HL-60/S4 treated with phorbol 12-myristate 13-acetate at 8.2 ng/mL for 4 days and 3 days (cell line): ENCODE results near the gene ZBTB4.
"Not testable (repeated sequence)": the region's sequence is repeated elsewhere in the genome, so short reads cannot be mapped to it uniquely, and the experiment has no call there.

Source experiments
- in situ Hi-C: fragments of 300-500 bp; cut with MboI; formaldehyde crosslinking; loops from 2 replicates; pipeline ENCODE4 v1.15.0; 2022; ENCODE audit warnings: low sequenced_read_pairs

ZBTB4 gene

DNA sequence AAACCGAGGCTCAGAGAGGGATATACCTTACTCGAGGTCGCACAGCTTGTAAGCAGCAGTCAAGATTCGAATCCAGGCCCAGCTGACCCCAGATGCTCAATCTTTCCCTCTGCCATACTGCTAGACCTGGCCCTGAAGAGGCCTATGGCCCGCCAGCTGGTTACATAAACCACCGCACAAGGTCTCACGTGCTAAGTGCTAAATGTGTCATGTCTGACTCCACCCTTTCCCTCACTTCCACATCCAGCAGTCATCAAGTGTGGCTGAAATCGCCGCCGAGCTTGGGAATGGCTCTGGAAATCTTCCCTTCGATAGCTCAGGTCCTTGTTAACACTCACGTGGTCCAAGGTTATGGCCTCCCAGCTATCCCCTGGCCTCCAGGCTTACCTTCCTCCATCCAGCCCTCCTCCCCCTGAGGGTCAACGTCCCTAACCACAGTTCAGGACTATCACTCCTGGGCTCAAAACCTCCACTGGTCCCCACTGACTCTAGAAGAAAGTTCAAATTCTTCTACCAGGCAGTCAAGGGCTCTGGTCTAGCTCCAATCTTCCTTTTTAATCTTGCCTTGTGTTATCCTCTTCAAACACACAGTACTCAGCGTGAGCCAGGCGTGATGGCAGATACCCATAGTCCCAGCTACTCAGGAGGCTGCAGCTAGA, 3.5 kb downstream of the ZBTB4 start:
- in situ Hi-C loops: no loop called here

DNA sequence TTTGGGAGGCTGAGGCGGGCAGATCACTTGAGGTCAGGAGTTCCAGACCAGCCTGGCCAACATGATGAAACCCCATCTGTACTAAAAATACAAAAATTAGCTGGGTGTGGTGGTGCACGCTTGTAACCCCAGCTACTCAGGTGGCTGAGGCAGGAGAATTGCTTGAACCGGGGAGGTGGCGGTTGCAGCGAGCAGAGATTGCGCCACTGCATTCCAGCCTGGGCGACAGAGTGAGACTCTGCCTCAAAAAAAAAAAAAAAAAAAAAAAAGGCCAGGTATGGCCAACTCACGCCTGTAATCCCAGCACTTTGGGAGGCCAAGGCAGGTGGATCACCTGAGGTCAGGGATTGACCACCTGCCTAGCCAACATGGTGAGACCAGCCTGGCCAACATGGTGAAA, 4.7 kb downstream of the ZBTB4 start:
- in situ Hi-C loops: not testable (repeated sequence)

DNA sequence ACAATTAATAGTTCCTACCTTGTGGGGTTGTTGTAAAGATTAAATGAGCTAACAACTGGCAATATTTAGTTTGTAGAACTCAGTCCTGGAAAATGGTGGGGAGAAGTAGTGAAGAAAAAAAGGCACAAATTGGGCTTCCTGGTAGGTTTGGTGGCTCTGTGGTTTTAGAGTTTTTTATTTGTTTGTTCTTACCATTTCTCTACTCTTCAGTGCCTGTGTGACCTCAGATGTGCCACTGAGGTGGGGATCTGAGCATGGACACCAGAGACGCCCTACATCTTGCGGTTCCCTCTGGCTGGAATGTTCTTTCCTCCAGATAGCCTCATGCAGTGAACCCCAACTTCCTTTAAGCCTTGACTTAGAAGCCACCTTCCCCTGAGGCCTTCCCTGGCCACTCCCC, 7.7 kb downstream of the ZBTB4 start:
- in situ Hi-C loops: no loop called here

DNA sequence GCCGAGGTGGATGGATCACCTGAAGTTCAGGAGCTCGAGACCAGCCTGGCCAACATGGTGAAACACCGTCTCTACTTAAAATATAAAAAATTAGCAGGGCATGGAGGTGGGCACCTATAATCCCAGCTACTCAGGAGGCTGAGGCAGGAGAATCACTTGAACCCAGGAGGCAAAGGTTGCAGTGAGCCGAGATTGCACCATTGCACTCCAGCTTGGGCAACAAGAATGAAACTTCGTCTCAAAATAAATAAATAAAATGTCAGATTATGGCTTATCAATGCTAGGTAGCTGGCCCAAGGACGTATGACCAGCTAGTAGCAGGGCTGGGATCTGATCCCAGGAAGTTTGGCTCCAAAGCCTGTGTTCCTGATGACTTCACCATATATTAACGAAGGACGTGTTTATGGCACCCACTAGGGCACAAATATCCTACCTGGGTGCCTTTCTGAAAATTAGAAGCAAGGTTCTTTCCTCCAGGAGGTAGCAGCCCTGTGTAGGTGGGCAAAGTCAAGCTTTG, 8.9 kb downstream of the ZBTB4 start:
- in situ Hi-C loops: not testable (repeated sequence)

DNA sequence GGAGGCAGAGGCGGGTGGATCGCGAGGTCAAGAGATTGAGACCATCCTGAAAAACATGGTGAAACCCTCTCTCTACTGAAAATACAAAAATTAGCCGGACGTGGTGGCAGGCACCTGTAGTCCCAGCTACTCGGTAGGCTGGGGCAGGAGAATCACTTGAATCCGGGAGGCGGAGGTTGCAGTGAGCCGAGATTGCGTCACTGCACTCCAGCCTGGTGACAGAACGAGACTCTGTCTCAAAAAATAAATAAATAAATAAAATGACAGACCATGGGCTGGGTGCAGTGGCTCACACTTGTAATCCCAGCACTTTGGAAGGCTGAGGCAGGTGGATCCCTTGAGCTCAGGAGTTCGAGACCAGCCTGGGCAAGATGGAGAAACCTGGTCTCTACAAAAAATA, 9.6 kb downstream of the ZBTB4 start:
- in situ Hi-C loops: not testable (repeated sequence)

DNA sequence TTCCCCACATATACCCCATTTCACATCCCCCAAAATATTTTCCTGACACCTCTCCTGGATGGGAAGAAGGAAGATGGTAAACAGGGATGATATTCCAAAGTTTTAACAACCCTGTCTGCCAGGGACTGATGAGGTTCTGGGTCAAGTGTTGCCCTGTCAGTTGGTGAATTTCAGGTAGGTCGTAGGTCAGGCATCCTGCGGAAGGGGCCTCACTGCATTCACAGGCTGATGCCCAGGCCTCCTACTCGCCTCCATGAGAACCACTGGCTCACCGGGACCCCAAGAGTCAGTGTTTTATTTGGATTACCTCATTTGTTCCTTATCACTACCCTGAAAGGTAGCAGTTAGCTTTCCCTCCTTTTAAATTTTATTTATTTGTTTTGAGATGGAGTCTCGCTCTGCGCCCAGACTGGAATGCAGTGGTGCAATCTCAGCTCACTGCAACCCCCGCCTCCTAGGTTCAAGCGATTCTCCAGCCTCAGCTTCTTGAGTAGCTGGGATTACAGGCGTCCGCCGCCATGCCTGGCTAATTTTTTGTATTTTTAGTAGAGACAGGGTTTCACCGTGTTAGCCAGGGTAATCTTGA, 10.5 kb downstream of the ZBTB4 start:
- in situ Hi-C loops: no loop called here

DNA sequence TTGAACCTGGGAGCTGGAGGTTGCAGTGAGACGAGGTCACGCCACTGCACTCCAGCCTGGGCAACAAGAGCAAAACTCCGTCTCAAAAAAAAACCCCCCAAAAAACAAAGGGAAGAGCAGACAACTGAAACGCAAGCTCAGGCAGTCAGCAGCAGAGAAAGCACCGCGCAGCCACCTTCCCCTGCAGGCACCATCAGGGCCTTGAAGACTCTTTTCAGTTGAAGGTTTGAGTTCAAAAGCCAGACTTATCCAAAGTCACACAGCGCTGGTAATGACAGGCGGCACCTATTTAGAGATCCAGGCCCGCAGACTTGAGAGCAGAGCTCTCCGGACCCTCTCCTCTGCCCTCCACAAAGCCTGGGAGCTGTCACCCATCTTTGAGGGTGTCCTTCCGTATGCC, 11.1 kb downstream of the ZBTB4 start:
- in situ Hi-C loops: no loop called here

DNA sequence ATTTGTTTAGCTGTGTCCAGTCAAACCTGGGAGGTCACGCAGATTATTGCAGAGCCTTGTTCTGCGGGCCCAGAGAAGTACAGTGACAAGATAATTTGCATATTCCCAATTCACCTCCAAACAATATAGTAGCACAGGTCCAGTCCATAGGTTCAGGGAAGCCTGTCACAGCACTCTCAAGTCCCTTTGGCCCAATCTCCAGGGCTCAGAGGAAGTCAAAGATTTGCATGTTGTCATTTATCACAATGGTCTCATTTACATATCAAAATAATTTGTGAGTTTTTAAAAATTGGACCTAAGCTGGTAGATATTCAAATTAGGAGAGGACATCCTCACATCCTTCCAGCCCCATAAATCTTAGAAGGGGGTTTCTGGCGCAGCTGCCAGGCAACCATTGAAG, 11.9 kb downstream of the ZBTB4 start:
- in situ Hi-C loops: no loop called here

DNA sequence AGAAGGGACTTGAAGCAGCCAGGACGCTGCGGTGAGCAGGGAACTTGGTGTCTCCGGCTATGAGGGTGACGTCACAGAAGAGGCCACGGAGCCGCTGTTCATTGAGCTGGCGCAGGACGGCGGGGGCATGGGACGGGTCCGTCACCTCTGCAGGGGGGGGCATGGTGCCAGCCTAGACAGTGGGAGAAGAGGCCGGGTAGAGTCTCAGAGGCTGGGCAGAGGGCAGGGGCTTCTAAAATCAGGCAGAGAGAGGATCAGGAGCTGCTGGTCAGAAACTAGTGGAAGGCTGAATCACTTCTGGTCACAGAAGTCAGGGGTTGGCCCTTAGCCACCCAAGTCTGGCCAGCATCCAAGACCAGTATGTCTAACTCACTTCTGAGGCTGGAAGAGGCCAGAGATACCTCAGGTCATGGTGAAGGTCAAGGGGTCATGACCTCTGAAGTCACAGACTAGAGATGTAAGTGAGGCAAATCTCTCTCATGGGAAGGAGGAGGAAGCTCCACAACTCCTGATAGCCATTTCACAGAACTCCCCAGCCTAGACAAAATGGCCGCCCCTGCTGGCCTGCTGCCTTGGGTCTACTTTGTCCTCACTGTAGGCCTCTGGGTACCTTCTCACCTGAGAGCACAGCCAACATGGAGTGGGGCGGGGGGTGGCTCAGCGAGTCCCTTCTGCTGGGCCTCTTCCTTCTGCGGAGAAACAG, 12.6 kb downstream of the ZBTB4 start:
- in situ Hi-C loops: no loop called here

DNA sequence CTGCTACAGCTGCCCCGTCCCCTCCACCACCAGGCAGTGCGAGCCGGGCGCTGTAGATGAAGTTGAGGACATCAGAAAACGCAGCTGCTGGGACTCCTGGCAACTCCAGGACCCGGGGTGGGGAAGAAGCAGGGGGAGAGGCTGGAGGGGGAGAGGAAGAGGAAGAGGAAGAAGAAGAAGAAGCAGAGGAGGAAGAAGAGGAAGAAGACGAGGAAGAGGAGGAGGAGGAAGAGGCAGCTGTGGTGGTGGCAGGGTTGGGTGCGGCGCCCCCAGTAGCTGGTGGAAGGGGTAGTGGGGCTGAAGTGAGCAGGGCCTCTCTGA, 13.2 kb downstream of the ZBTB4 start:
- in situ Hi-C loops: no loop called here

DNA sequence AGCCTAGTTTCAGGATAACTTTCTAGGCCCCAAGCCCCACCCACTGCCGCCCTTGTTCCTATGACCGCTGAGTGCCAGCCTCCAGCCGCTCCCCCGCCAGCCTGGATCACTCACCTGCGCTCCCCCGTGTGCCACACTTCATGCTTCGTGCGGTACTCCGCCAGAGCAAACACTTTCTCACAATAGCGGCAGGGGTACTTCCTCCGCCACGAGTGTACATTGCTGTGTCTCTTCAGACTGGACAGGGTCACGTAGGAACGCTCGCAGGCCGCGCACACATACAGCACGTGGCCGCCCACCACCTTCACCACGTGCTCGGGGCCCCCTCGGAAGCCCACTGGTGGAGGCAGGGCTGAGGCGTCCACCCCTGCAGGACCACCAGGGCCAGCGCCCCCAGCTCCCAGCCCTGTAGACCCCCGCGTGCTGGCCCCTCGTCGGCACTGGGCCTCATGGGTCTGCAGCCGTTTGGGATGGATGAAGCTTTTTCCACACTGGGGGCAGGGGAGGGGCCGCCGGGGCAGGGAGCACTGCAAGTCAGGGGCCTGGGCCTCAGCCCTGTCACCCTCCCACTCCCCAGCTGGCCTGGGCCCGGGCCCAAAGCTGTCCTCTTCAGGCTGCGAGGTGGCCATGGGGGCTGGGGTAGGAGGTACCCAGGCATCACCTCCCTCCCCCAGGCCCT, 13.7 kb downstream of the ZBTB4 start:
- in situ Hi-C loops: no loop called here

DNA sequence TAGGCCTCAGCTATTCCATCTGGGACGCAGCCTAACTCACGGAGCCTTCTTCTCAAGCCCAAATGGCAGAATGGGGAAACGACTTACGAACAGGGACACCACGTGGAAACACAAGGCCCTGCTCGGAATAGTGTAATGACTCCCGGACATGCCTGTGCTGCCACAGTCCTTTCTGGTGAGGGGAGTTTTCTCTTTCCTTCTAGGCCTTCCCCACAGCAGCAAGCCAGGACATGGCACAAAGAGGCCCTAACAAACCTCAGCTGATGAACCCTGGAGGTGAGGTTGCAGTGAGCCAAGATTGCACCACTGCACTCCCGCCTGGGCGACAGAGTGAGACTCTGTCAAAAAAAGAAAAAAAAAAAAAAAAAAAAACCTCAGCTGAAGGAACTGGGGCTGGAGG, 15.3 kb downstream of the ZBTB4 start:
- in situ Hi-C loops: no loop called here

DNA sequence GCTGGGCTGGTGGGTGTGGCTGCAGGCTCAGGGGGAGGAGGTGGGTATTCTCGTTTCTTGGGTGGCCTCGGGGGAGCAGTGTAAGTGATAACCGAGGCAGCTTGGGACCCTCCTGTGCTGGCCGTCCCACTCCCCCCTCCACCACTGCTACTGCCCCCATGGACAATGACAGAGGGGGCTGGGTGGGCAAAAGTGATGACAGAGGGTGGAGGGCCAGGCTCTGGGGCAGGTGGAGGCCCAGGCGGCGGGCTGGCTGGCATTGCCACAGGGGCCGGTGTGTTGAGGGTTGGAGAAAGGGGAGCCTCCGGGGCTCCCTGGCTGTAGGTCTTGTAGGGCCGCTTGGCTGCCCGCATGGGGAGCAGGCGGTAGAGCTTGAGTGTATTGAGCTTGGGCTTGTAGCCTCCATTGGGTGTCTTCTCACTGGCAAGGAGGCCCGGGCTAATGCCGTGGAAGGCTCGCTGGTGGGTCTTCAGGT, 16.0 kb downstream of the ZBTB4 start:
- in situ Hi-C loops: no loop called here

DNA sequence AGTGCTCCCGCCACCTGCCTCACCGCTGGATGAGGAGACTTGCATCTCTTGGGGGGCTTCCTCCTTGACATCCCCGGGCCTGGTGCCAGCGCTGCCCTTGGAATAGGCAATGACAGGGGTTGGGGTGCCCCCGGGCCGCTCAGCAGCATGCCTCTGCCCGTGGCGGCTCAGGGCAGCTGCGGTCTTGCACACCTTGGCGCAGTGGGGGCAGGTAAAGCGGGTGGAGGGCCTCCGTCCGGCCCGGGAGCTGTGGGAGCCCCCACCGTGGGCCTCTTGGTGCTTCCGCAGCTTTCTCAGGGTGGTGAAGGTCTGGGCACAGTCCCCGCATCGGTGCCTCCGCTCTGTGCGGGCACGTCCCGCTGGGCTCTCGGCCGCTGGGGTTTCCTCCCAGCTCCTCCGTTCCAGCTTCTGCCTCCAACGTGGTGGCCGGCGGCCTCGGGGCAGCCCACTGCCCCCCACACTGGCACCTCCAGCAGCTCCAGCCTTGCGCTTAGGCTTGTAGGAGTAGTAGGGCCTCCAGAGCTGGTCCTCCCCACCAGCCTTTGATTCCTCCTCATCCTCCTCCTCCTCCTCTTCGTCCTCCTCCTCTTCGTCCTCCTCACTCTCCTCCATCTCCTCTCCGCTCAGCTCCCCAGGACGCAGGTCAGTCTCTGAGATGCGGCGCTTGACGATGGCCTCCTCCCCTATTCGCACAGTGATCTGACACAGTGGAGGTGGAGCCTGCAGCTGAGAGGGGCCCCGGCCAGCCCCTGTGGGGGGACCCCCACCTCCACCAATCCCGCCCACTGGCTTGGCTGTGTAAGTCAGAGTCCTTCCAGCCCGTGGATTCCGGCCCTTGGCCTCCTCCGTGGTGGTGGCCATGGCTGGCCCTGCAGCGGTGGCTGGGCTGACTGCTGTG, 16.7 kb downstream of the ZBTB4 start:
- in situ Hi-C loops: no loop called here

DNA sequence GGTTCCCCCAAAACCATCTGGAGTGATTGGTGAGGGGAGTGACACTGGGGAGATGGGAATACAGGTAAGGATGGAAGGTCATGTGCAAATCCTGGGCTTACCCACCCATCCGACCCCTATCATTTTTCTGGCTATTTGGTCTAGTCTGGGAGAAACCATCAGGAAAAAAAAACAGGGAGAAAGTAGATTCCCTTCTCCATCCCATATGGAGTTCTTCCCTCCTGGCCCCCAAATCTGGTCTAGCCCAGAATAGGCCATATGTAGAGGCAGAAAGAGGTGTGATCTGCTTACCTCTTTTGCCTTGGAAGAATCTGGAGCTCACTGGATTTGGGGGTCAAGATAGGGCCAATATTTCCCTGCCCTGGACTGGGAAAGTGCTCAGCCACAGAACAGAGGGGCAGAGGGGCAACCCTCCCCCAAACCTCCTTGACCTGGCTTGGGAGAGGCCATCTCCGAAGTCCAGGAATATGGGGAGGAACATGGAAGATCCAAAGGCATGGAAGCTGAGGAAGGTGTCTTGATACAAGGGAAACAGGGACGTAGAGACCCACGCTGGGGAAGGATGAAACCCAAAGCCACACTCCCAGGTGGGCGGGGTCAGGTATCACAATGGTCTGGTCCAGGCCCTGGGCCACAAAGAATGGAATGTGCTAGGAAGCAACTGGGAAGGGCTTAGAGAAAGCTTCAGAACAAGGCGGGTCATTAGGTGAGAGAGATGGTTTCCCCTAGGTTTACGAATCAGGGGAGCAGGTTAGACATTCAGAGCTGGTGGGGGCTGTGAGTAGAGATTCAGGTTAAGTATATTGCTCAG, 18.4 kb downstream of the ZBTB4 start:
- in situ Hi-C loops: no loop called here

DNA sequence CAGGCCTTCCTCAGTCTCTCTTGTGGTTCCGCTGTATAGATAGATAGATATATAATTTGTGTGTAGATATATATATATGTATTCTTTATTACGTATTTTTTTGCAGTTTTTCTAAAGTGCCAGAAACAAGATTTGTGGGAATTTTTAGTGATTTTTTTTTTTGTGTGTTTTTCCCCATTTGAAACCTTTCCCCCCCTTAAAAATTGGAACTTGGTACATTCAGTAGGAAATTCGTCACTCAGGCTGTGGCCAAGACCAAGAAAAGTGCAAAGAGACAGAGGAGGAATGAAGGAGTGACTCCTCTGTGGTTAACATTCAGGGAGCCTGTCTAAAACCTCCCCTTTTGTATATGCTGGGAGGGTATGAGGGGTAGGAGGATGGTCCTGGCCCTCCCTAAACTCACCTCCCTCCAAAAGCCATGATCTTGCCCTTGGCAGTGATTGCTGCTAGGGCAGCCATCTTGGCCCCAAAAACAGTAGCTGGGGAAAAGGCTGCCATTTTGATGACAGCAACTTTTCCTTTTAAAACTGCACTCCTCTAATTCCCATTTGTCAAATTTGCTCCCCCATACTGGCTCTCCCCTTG, 19.4 kb downstream of the ZBTB4 start:
- in situ Hi-C loops: no loop called here

DNA sequence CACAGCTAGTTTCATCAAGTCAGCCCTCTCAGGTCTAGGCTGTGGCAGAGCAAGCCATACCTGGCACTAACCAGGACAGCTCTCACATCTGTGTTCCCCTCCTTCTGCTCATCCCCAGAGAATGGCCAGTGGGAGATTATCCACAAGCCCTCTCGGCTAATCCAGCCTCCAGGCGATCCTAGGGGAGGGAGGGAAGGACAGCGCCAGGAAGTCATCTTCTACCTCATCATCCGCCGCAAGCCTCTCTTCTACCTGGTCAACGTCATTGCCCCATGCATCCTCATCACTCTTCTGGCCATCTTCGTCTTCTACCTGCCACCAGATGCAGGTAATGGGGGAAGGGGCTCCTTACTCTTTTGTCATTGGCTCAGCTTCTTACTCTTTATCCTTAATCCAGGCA, 31.0 kb downstream of the ZBTB4 start:
- in situ Hi-C loops: no loop called here

DNA sequence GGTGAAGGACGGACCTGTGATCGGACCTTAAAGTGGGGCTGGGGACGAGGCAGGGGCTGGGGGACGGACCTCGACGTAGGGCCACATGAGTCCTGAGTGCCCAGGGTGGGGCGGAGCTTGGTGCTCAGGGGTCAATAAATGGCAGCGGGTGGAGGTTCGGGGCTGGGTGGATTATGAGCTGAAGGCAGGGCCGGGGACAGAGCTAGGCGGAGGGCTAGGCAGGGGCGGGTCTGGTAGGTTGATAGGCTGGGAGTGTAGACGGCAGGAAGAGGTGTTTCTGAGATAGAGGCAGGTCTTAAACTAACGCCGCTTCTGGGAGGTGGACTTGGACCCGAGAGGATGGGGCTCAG, 33.8 kb downstream of the ZBTB4 start:
- in situ Hi-C loops: no loop called here
